ENCODE data around the gene SPINT1.

SPINT1 gene

DNA sequence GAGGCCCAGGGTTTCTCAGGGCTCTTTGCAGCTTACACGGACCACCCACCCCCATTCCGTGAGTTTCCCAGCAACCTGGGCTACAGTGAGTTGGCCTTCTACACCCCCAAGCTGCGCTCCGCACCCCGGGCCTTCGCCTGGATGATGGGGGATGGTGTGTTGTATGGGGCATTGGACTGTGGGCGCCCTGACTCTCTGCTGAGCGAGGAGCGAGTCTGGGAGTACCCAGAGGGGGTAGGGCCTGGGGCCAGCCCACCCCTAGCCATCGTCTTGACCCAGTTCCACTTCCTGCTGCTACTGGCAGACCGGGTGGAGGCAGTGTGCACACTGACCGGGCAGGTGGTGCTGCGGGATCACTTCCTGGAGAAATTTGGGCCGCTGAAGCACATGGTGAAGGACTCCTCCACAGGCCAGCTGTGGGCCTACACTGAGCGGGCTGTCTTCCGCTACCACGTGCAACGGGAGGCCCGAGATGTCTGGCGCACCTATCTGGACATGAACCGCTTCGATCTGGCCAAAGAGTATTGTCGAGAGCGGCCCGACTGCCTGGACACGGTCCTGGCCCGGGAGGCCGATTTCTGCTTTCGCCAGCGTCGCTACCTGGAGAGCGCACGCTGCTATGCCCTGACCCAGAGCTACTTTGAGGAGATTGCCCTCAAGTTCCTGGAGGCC lies 55.8 kb downstream of the SPINT1 start:
- TF ChIP-seq Cebpa-rat (IDR thresholded peaks at IDR 0.05), result no peak
- Histone ChIP-seq H4K20me1 (peaks cover 59% of the 10 kb centered on the region), H3K27ac (peak overlapping the region; percentile 25; the same call in 1 of the 2 replicates), H3K36me3 (peaks cover 84% of the 10 kb centered on the region), H3K9ac (0 out of 2 replicates have a peak overlapping the region, but pooled peaks have one; percentile 22), H3K4me1 (peaks cover 70% of the 10 kb centered on the region), H3K4me3 (no peak overlapping the region), H3K27me3 (no peaks in the 10 kb centered on the region), H3K9me3 (no peaks in the 10 kb centered on the region), H3K4me2 (no peak overlapping the region)

DNA sequence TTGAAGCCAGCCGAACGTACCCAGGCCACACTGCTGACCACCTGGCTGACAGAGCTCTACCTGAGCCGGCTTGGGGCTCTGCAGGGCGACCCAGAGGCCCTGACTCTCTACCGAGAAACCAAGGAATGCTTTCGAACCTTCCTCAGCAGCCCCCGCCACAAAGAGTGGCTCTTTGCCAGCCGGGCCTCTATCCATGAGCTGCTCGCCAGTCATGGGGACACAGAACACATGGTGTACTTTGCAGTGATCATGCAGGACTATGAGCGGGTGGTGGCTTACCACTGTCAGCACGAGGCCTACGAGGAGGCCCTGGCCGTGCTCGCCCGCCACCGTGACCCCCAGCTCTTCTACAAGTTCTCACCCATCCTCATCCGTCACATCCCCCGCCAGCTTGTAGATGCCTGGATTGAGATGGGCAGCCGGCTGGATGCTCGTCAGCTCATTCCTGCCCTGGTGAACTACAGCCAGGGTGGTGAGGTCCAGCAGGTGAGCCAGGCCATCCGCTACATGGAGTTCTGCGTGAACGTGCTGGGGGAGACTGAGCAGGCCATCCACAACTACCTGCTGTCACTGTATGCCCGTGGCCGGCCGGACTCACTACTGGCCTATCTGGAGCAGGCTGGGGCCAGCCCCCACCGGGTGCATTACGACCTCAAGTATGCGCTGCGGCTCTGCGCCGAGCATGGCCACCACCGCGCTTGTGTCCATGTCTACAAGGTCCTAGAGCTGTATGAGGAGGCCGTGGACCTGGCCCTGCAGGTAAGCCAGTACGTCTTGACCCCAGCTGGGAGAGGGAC lies 56.6 kb downstream of the SPINT1 start:
- H3K4me3 ChIP-seq, result no peak overlapping the region
- H3K9ac ChIP-seq, result 0 out of 2 replicates have a peak overlapping the region, but pooled peaks have one; percentile 22
- TF ChIP-seq Cebpa-rat (IDR thresholded peaks at IDR 0.05), result no peak
- H4K20me1 ChIP-seq, result peaks cover 57% of the 10 kb centered on the region
- H3K27ac ChIP-seq, result peak overlapping the region; percentile 25; the same call in 1 of the 2 replicates
- peaks cover 88% of the 10 kb centered on the region for H3K36me3 ChIP-seq
- no peaks in the 10 kb centered on the region for H3K27me3 ChIP-seq
- H3K9me3 ChIP-seq, result no peaks in the 10 kb centered on the region
- H3K4me1 ChIP-seq, result peaks cover 74% of the 10 kb centered on the region
- H3K4me2 ChIP-seq, result peak overlapping the region; percentile 4; the same call in 1 of the 2 replicates

DNA sequence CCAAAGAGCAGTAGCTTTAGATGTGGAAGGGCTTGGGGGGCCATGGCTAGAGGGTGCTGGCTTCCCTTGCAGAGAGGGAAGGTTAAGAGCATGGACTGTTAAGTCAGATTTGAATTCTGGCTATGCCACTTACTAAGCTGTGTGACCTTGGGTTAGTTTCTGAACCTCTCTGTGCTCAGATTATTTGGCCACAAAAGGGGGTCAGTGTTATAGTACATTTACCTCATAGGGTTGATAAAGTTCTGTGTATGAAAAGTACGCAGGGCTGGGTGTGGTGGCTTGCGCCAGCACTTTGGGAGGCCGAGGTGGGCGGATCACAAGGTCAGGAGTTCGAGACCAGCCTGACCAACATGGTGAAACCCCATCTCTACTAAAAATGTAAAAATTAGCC lies 57.2 kb downstream of the SPINT1 start:
- peaks cover 84% of the 10 kb centered on the region for H3K36me3 ChIP-seq
- no peak overlapping the region for H3K27ac ChIP-seq
- H3K27me3 ChIP-seq, result no peaks in the 10 kb centered on the region
- peaks cover 74% of the 10 kb centered on the region for H3K4me1 ChIP-seq
- H3K9ac ChIP-seq, result no peak overlapping the region
- H3K4me3 ChIP-seq, result no peak overlapping the region
- H3K4me2 ChIP-seq, result peak overlapping the region; percentile 93; the same call in 1 of the 2 replicates
- no peaks in the 10 kb centered on the region for H3K9me3 ChIP-seq
- peaks cover 51% of the 10 kb centered on the region for H4K20me1 ChIP-seq
- TF ChIP-seq Cebpa-rat (IDR thresholded peaks at IDR 0.05), result no peak

DNA sequence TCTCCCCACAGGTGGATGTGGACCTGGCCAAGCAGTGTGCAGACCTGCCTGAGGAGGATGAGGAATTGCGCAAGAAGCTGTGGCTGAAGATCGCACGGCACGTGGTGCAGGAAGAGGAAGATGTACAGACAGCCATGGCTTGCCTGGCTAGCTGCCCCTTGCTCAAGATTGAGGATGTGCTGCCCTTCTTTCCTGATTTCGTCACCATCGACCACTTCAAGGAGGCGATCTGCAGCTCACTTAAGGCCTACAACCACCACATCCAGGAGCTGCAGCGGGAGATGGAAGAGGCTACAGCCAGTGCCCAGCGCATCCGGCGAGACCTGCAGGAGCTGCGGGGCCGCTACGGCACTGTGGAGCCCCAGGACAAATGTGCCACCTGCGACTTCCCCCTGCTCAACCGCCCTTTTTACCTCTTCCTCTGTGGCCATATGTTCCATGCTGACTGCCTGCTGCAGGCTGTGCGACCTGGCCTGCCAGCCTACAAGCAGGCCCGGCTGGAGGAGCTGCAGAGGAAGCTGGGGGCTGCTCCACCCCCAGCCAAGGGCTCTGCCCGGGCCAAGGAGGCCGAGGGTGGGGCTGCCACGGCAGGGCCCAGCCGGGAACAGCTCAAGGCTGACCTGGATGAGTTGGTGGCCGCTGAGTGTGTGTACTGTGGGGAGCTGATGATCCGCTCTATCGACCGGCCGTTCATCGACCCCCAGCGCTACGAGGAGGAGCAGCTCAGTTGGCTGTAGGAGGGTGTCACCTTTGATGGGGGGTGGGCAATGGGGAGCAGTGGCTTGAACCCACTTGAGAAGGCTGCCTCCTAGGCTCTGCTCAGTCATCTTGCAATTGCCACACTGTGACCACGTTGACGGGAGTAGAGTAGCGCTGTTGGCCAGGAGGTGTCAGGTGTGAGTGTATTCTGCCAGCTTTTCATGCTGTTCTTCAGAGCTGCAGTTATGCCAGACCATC lies 59.0 kb downstream of the SPINT1 start:
- Histone ChIP-seq H4K20me1 (peaks cover 46% of the 10 kb centered on the region), H3K27ac (peak overlapping the region; percentile 92), H3K4me2 (peak overlapping the region; percentile 93), H3K9ac (peak overlapping the region; percentile 78), H3K27me3 (no peaks in the 10 kb centered on the region), H3K36me3 (peaks cover 65% of the 10 kb centered on the region), H3K4me1 (peaks cover 84% of the 10 kb centered on the region), H3K9me3 (no peaks in the 10 kb centered on the region), H3K4me3 (peak overlapping the region; percentile 53)
- peak; percentile 99 for TF ChIP-seq Cebpa-rat (IDR thresholded peaks at IDR 0.05)

DNA sequence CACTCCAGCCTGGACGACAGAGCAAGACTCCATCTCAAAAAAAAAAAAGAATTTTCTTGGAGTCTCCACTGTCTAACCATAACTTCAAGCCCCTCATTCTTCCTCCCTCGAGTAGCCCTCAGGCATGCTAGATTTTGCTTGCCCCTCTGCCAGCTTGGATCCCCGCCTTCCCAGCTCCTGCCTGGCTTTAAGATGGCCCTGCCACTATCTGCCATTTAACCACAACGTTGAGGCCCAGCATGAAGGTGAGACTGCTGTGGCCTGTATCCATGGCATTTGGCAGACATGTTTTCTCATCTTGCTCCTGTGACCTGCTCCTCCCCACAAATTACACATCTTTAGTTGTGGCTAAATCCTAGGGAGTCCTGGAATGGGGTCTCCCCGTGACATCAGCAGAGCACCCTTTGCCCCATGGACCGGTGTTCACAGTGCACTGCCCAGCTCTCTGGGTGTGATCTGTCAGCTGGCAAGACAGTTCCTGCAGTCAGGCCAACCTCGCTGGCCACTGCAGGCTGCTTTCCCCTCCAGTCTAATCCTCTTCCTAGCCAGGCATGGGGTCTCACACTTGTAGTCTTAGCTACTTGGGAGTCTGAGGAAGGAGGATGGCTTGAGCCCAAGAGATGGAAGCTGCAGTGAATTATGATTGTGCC lies 60.8 kb downstream of the SPINT1 start:
- Histone ChIP-seq H3K9me3 (no peaks in the 10 kb centered on the region), H3K9ac (peak overlapping the region; percentile 77), H3K27ac (peak overlapping the region; percentile 95), H3K27me3 (no peaks in the 10 kb centered on the region), H4K20me1 (peaks cover 44% of the 10 kb centered on the region), H3K4me1 (peaks cover 97% of the 10 kb centered on the region), H3K4me2 (peak overlapping the region; percentile 93), H3K4me3 (0 out of 2 replicates have a peak overlapping the region, but pooled peaks have one; percentile 8), H3K36me3 (peaks cover 47% of the 10 kb centered on the region)
- no peak for TF ChIP-seq Cebpa-rat (IDR thresholded peaks at IDR 0.05)

DNA sequence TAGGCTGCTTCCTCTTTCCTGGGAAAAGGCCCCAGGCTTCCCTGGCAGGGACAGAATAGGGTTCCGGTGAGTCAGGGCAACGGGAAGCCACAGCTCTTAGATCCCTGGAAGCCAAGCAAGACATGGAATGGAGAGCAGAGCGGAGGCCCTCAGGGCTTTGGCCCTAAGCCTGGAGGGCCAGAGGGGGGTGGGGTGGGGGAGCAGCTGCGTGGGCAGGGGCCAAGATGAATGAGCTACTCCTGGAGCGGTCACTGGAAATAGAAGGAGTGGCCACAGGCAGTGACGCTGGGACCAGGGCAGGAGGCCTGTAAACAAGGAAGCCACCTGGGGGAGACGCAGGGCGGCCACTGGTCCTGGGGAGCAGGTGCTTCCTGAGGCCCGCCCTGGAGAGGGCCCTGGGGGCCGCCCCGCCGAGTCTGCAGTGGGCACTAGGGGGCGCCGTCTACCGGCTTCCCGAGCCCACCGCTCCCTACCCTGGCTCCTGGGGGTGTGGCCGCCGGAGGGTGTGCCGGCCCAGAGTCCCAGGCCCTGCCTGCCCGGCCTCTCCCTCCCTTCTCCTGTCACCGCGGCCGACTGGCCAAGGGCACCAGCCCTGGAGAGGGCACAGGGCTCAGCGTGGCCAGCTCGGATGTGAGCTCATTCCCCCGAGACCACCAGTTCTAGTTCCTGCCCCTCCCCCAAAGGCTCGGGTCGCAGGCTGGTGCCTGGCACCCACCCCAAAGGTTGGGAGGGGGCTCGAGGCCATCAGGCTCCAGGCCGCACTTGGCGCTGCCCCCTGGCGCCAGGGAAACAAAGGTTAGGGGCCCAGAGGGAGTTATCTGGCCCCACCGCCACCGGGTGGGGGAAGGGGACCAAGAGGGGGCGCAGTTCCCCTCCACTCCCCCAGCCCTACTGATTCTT lies 62.5 kb downstream of the SPINT1 start:
- Histone ChIP-seq H3K9ac (peak overlapping the region; percentile 87), H3K9me3 (no peaks in the 10 kb centered on the region), H3K27me3 (no peaks in the 10 kb centered on the region), H3K36me3 (peaks cover 31% of the 10 kb centered on the region), H3K4me3 (peak overlapping the region; percentile 68), H3K4me2 (peak overlapping the region; percentile 93), H4K20me1 (peaks cover 27% of the 10 kb centered on the region), H3K4me1 (peaks cover 97% of the 10 kb centered on the region), H3K27ac (peak overlapping the region; percentile 95)
- no peak for TF ChIP-seq Cebpa-rat (IDR thresholded peaks at IDR 0.05)

DNA sequence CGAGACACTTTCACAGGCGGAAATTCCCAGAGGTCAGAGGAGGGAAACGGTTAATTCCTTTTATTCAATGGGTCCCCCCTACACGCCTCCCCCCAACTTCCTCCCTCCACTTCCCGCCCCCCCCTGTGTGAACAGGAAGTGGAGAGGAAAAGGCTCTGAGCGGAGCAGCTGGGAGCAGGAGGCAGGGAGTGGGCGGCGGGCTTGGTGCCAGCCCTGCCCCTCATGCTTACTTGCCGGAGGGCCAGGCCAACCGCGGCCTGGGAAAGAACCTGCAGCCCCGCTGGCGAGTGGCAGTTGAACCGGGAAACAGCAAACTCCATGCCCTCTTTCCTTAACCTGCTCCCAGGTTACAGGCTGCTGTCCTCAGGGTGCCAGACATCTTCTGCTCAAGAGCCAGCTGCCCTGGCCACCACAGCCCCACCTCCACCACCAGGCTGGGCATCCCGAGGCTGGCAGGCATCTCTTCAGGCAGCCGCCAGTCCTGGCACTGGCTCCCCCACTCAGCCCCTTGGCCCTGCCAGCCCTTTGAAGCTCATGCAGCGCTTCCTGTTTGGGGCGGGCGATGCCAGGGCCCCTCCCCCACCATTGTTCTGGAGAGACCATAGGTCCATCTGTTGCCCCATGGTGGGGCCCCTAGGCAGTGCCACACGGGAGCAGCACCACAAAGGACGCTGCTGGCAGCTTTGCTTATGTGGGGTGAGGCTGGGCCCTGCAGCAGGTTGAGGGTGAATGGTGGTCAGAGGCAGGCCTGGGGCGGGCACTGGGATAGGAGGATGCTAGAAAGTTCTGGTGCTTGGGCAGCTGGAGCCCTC lies 63.3 kb downstream of the SPINT1 start:
- no peaks in the 10 kb centered on the region for H3K27me3 ChIP-seq
- TF ChIP-seq Cebpa-rat (IDR thresholded peaks at IDR 0.05), result no peak
- H3K9ac ChIP-seq, result peak overlapping the region; percentile 87
- peaks cover 22% of the 10 kb centered on the region for H3K36me3 ChIP-seq
- peak overlapping the region; percentile 95 for H3K27ac ChIP-seq
- peak overlapping the region; percentile 68 for H3K4me3 ChIP-seq
- H3K4me1 ChIP-seq, result peaks cover 97% of the 10 kb centered on the region
- H3K4me2 ChIP-seq, result peak overlapping the region; percentile 93
- H4K20me1 ChIP-seq, result peaks cover 27% of the 10 kb centered on the region
- no peaks in the 10 kb centered on the region for H3K9me3 ChIP-seq

All from BLaER1 (cell line).